Measurements from ENCODE around the gene OR14J1.
"Not testable (repeated sequence)": the region's sequence is repeated elsewhere in the genome, so short reads cannot be mapped to it uniquely, and the experiment has no call there.

Gene OR14J1

GRCh38 chr6:29336269-29336668, 34.8 kb downstream of the OR14J1 start:
- Histone ChIP-seq H3K27ac (ENCODE audit: low read depth, low read length) (no peak overlapping the region), H2AK5ac (ENCODE audit: low read length) (no peak overlapping the region), H4K8ac (ENCODE audit: low read depth, low read length) (no peak overlapping the region), H3K23ac (ENCODE audit: low read length) (no peak overlapping the region), H3K18ac (ENCODE audit: low read length) (no peak overlapping the region), H3K4me2 (ENCODE audit: low read length) (no peak overlapping the region), H3K79me1 (ENCODE audit: low read length) (no peaks in the 10 kb centered on the region), H3K36me3 (ENCODE audit: control insufficient read depth, insufficient read depth, low read length) (no peaks in the 10 kb centered on the region), H3K56ac (ENCODE audit: low read length) (no peak overlapping the region), H3K4ac (ENCODE audit: low read depth, low read length) (no peak overlapping the region), H2BK15ac (replicated peaks; ENCODE audit: low read depth) (no peak overlapping the region), H3K27me3 (ENCODE audit: insufficient read depth, low read length, poor library complexity) (no peaks in the 10 kb centered on the region), H3K9ac (ENCODE audit: low read length) (no peak overlapping the region), H2BK120ac (ENCODE audit: low read depth, low read length) (no peak overlapping the region), H2BK5ac (ENCODE audit: low read length) (no peak overlapping the region), H3K4me1 (ENCODE audit: control insufficient read depth, low read depth, low read length) (no peaks in the 10 kb centered on the region), H4K5ac (ENCODE audit: low read length) (no peak overlapping the region), H3K79me2 (ENCODE audit: control insufficient read depth, insufficient read depth, low read length) (no peaks in the 10 kb centered on the region), H3K4me3 (ENCODE audit: low read length) (no peak overlapping the region)
- no peak for DNase-seq
- WGBS (ENCODE audit: extremely low coverage, insufficient coverage, low lambda C conversion rate), result no CpG with 5 or more reads among the region's 2 CpGs

DNA sequence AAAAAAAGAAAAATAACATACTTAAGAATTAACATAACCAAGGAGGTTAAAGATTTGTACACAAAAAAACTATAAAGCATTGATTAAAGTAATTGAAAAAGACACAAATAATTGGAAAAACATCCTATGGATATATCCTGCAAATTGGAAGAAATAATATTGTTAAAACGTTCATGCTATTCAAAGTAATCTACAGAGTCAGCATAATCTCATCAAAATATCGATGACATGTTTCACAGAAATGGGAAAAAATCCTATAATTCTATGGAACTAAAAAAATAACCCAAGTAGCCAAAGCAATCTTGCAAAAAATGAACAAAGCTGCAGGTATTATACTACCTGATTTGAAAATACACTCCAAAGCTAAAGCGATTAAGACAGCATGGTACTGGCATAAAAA, 43.9 kb downstream of the OR14J1 start:
- no peaks in the 10 kb centered on the region for H3K27me3 ChIP-seq (ENCODE audit: insufficient read depth, low read length, poor library complexity)
- no peak overlapping the region for H4K8ac ChIP-seq (ENCODE audit: low read depth, low read length)
- no peaks in the 10 kb centered on the region for H3K79me1 ChIP-seq (ENCODE audit: low read length)
- no peak overlapping the region for H3K27ac ChIP-seq (ENCODE audit: low read depth, low read length)
- no CpG with 5 or more reads among the region's 3 CpGs for WGBS (ENCODE audit: extremely low coverage, insufficient coverage, low lambda C conversion rate)
- H4K5ac ChIP-seq (ENCODE audit: low read length), result no peak overlapping the region
- H3K4me3 ChIP-seq (ENCODE audit: low read length), result no peak overlapping the region
- H3K56ac ChIP-seq (ENCODE audit: low read length), result no peak overlapping the region
- no peak overlapping the region for H3K4me2 ChIP-seq (ENCODE audit: low read length)
- H3K4me1 ChIP-seq (ENCODE audit: control insufficient read depth, low read depth, low read length), result no peaks in the 10 kb centered on the region
- H2BK5ac ChIP-seq (ENCODE audit: low read length), result no peak overlapping the region
- no peak for DNase-seq
- H3K79me2 ChIP-seq (ENCODE audit: control insufficient read depth, insufficient read depth, low read length), result no peaks in the 10 kb centered on the region
- no peak overlapping the region for H3K4ac ChIP-seq (ENCODE audit: low read depth, low read length)
- H2AK5ac ChIP-seq (ENCODE audit: low read length), result no peak overlapping the region
- H2BK15ac ChIP-seq (replicated peaks; ENCODE audit: low read depth), result no peak overlapping the region
- no peaks in the 10 kb centered on the region for H3K36me3 ChIP-seq (ENCODE audit: control insufficient read depth, insufficient read depth, low read length)
- H3K18ac ChIP-seq (ENCODE audit: low read length), result no peak overlapping the region
- H3K23ac ChIP-seq (ENCODE audit: low read length), result no peak overlapping the region
- no peak overlapping the region for H2BK120ac ChIP-seq (ENCODE audit: low read depth, low read length)
- no peak overlapping the region for H3K9ac ChIP-seq (ENCODE audit: low read length)

DNA sequence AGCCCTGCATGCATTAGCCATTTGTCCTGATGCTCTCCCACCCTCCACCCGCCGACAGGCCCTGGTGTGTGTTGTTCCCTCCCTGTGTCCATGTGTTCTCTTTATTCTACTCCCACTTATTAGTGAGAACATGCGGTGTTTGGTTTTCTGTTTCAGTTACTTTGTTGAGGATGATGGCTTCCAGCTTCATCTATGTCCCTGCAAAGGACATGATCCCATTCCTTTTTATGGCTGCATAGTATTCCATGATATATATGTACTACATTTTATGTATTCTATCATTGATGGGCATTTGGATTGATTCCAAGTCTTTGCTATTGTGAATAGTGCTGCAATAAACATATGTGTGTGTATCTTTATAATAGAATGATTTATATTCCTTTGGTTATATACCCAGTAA, 47.8 kb downstream of the OR14J1 start:
- H2BK5ac ChIP-seq (ENCODE audit: low read length); H3K36me3 ChIP-seq (ENCODE audit: control insufficient read depth, insufficient read depth, low read length); H3K4me1 ChIP-seq (ENCODE audit: control insufficient read depth, low read depth, low read length); H3K18ac ChIP-seq (ENCODE audit: low read length); H3K79me2 ChIP-seq (ENCODE audit: control insufficient read depth, insufficient read depth, low read length); H4K8ac ChIP-seq (ENCODE audit: low read depth, low read length); H3K79me1 ChIP-seq (ENCODE audit: low read length); H2BK120ac ChIP-seq (ENCODE audit: low read depth, low read length); H2BK15ac ChIP-seq (replicated peaks; ENCODE audit: low read depth); H3K4me2 ChIP-seq (ENCODE audit: low read length); H3K56ac ChIP-seq (ENCODE audit: low read length); H3K27me3 ChIP-seq (ENCODE audit: insufficient read depth, low read length, poor library complexity); H3K4me3 ChIP-seq (ENCODE audit: low read length); H3K27ac ChIP-seq (ENCODE audit: low read depth, low read length); DNase-seq; H2AK5ac ChIP-seq (ENCODE audit: low read length); H3K9ac ChIP-seq (ENCODE audit: low read length); H4K5ac ChIP-seq (ENCODE audit: low read length); H3K4ac ChIP-seq (ENCODE audit: low read depth, low read length); H3K23ac ChIP-seq (ENCODE audit: low read length): not testable (repeated sequence)
- WGBS (ENCODE audit: extremely low coverage, insufficient coverage, low lambda C conversion rate), result no CpG with 5 or more reads among the region's 3 CpGs

DNA sequence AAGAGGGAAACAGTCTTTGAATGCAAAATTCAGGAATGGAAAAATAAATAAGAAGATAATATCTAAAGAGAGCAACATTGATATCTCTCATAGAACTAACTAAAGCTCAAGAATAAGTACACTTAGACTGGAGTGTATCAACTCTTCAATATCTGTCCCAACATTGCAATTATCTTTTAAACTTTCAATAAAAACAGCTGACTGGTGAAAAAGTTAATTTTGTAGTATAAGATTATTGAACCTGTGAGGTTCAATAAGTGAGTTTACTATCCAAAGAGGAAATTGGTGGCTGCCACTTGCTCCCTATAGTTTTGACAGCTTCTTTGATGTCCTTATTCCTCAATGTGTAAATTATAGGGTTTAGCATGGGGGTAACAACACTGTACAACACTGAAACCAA, 53.5 kb downstream of the OR14J1 start:
- Histone ChIP-seq H4K8ac (ENCODE audit: low read depth, low read length) (no peak overlapping the region), H3K4me3 (ENCODE audit: low read length) (no peak overlapping the region), H3K79me1 (ENCODE audit: low read length) (no peaks in the 10 kb centered on the region), H3K23ac (ENCODE audit: low read length) (no peak overlapping the region), H3K9ac (ENCODE audit: low read length) (no peak overlapping the region), H3K36me3 (ENCODE audit: control insufficient read depth, insufficient read depth, low read length) (no peaks in the 10 kb centered on the region), H2BK120ac (ENCODE audit: low read depth, low read length) (no peak overlapping the region), H3K27ac (ENCODE audit: low read depth, low read length) (no peak overlapping the region), H4K5ac (ENCODE audit: low read length) (no peak overlapping the region), H2BK5ac (ENCODE audit: low read length) (no peak overlapping the region), H3K27me3 (ENCODE audit: insufficient read depth, low read length, poor library complexity) (no peaks in the 10 kb centered on the region), H3K4me1 (ENCODE audit: control insufficient read depth, low read depth, low read length) (no peaks in the 10 kb centered on the region), H3K4ac (ENCODE audit: low read depth, low read length) (no peak overlapping the region), H3K18ac (ENCODE audit: low read length) (no peak overlapping the region), H3K4me2 (ENCODE audit: low read length) (no peak overlapping the region), H3K79me2 (ENCODE audit: control insufficient read depth, insufficient read depth, low read length) (no peaks in the 10 kb centered on the region), H2AK5ac (ENCODE audit: low read length) (no peak overlapping the region), H2BK15ac (replicated peaks; ENCODE audit: low read depth) (no peak overlapping the region), H3K56ac (ENCODE audit: low read length) (no peak overlapping the region)
- DNase-seq, result no peak

DNA sequence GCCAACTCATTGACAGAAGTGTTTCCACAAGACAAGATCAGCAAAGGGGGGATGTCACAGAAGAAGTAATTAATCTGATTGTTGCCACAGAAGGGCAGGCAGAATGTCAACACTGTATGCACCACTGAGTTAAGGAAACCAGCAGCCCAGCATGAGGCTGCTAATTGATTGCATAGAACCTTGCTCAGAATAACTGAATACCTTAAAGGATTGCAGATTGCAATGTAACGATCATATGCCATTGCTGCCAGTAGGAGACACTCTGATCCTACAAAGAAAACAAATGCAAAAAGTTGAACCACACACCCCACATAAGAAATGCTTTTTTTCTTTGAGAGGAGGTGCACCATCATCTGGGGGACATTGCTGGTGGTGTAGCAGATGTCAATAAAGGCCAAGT, 54.1 kb downstream of the OR14J1 start:
- Histone ChIP-seq H3K4me1 (ENCODE audit: control insufficient read depth, low read depth, low read length) (no peaks in the 10 kb centered on the region), H3K9ac (ENCODE audit: low read length) (no peak overlapping the region), H2BK120ac (ENCODE audit: low read depth, low read length) (no peak overlapping the region), H2BK5ac (ENCODE audit: low read length) (no peak overlapping the region), H4K8ac (ENCODE audit: low read depth, low read length) (no peak overlapping the region), H3K36me3 (ENCODE audit: control insufficient read depth, insufficient read depth, low read length) (no peaks in the 10 kb centered on the region), H3K27me3 (ENCODE audit: insufficient read depth, low read length, poor library complexity) (no peaks in the 10 kb centered on the region), H3K4me2 (ENCODE audit: low read length) (no peak overlapping the region), H2AK5ac (ENCODE audit: low read length) (no peak overlapping the region), H3K4ac (ENCODE audit: low read depth, low read length) (no peak overlapping the region), H4K5ac (ENCODE audit: low read length) (no peak overlapping the region), H3K27ac (ENCODE audit: low read depth, low read length) (no peak overlapping the region), H3K18ac (ENCODE audit: low read length) (no peak overlapping the region), H3K4me3 (ENCODE audit: low read length) (no peak overlapping the region), H3K79me2 (ENCODE audit: control insufficient read depth, insufficient read depth, low read length) (no peaks in the 10 kb centered on the region), H3K79me1 (ENCODE audit: low read length) (no peaks in the 10 kb centered on the region), H2BK15ac (replicated peaks; ENCODE audit: low read depth) (no peak overlapping the region), H3K23ac (ENCODE audit: low read length) (no peak overlapping the region), H3K56ac (ENCODE audit: low read length) (no peak overlapping the region)
- no CpG with 5 or more reads among the region's 1 CpG for WGBS (ENCODE audit: extremely low coverage, insufficient coverage, low lambda C conversion rate)
- DNase-seq, result peak; percentile 60
